ENCODE data around the gene VGLL4. TPM values are rescaled to one million over a fixed set of nuclear protein-coding genes. Genes with fewer than 3 reads are reported as not detected.
"Not testable (repeated sequence)": the region's sequence is repeated elsewhere in the genome, so short reads cannot be mapped to it uniquely, and the experiment has no call there.

The VGLL4 gene
- total RNA-seq, 1 donor from 2014 or later: 94.2 TPM

DNA sequence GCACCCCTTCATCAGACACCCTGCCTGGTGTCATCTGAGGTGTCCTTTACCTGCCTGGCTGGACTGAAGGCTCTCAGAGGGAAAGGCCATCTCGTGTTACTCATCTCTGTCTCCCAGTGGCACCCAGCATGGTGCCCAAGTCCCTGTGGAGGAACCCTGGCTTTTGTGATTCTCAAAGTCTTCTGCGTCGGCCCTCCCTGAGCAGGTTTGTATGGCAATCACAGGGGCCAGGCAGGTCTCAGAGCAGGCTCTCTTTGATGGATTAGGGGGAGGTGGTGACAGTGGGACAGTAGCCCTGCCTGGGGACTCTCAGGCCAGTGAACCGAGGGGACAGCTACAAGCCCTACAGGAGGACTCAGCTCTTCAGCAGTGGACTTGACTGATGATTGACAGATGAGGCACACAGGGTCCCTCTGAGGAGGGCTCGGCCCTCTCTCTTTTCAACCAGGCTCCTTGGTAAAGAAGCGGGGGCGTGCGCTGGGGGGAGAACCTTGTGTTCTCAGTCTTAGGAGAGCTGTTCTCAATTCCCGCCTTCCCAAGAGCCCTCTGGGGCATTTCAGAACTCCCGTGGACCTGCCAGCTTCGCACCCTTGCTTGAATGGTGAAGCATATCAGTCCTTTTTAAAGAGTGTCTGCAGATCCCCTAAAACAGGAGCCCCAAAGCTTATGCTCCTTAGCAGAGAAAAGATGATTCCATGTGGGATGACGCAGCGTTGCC is 108.3 kb downstream of the VGLL4 start:
- no peak for DNase-seq (ENCODE audit: low spot score)

DNA sequence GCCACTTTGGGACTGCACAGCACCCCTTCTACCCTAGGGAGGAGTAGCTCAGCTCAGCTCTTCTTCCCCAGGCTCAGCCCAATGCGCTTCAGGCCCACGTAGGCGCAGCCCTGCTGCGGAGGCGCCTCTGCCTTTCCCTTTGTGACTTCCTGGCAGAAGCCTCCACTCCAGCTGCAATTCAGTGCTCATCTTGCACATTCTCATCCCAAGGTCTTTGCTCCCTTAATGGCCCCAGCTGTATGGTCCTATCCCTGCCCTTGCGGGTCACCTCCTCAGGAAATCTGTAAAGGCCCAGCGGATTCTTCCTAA is 109.0 kb downstream of the VGLL4 start:
- DNase-seq (ENCODE audit: low spot score): no peak

DNA sequence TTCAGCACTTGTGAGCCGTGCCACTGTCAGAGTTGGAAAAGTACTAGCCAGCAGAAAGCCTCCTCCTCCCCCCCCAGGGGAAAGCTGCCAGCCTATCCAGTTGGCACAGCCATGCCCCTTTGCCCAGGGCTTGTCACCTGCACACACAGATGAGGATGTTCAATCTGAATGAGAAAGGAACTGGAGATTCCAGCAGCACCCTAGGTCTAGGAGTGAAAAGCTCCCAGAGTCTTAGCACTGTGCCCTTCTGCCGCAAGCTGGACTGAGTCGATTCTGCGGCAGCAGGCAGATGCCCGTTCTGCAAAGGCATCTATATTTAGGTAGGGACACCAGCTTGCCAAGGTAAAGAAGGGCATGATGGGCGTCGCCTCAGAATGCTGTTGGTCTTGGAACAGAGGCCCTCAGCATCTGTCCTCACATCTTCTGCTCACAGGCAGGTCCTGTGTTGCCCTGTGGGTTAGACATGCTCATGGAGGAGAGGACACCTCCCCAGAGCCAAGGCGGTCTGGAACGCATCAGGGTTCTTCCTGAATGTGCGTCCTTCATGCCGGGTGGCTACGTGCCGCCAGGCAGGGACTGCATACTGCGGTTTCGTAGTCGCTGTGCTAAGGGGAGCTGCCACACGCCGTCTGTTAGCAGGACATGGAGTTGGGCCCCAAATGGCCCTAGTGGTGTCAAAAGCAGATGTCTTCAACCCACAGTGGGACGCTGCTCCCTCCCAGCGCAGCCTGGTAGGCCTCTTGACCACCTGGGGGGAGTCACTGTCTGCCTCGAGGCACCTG is 109.5 kb downstream of the VGLL4 start:
- no peak for DNase-seq (ENCODE audit: low spot score)

DNA sequence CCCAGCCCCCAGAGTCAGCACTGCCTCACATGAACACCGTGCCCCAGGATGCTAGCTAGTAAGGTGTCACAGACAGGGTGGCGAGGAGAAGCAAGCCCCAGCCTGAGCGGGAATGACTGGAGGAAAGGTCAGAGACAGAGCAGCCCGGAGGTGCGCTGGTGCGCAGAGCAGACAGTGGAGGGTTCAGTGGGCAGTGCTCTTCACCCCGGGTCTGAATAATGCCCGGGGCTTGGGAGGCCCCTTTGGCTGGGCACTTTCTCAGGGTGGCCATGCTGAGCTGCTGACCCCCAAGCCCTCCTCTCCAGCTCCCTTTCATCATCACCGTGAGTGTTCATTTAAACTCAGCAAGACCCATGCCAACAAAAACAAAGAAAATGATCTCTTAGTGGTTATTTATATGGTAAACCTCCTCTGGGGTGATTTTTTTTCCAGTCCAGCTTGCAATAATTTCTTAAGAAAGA is 110.8 kb downstream of the VGLL4 start:
- no peak for DNase-seq (ENCODE audit: low spot score)

DNA sequence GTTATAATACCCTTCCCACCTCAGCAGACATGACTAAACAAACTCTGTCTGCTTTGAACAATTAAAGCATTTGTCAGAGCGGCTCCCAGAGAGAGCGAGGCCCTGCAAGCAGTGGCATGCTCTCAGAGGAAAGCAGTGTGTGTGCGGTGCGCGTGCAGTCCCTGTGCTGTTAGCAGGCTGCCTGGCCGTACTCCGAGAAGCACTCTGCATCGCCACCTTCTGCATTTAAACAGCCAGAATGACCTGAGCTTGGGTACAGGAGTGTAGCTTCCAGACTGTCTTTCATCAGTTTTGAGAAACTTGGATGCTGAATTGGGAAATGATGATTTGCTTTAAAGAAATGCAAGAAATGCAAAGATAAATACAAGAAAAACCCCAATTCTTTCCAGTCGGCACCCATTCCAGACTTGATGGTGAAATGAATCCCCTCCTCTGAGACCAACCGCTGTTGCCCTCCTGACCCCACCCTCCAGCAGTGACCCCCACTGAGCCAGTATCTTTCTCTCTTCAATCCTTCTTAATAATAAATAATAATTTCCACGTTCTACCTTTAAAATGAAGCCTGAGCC is 113.5 kb downstream of the VGLL4 start:
- DNase-seq (ENCODE audit: low spot score): no peak

DNA sequence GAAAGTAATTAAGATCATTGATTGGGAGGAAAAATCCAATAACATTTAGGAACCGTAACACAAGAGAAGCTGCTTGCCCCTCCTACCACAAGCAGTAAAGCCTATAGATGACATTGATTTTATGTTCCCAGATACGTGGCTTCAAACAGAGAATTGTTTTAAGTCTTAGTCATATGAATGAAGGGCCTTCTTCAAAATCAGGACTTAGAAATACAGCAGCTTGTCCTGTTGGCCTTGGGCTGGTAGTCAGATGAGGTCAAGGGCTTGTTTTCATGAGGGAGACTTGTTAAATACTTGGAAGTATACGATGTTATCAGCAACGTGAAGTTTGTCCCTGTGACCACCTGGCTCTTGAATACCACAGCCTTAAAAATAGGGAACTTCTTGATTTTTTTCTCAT is 114.4 kb downstream of the VGLL4 start:
- no peak for DNase-seq (ENCODE audit: low spot score)

DNA sequence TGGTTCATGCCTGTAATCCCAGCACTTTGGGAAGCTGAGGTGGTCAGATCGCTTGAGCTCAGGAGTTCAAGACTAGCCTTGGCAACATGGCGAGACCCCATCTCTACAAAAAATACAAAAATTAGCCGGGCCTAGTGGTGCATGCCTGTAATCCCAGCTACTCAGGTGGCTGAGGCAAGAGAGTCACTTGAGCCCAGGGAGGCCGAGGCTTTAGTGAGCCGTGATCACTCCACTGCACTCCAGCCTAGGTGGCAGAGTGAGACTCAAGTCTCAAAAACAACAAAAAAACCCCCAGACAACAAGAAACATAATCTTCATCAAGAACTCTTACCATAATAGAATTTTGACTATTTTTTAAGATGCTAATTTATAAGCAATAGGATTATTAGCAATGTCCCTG is 117.6 kb downstream of the VGLL4 start:
- DNase-seq (ENCODE audit: low spot score): not testable (repeated sequence)

DNA sequence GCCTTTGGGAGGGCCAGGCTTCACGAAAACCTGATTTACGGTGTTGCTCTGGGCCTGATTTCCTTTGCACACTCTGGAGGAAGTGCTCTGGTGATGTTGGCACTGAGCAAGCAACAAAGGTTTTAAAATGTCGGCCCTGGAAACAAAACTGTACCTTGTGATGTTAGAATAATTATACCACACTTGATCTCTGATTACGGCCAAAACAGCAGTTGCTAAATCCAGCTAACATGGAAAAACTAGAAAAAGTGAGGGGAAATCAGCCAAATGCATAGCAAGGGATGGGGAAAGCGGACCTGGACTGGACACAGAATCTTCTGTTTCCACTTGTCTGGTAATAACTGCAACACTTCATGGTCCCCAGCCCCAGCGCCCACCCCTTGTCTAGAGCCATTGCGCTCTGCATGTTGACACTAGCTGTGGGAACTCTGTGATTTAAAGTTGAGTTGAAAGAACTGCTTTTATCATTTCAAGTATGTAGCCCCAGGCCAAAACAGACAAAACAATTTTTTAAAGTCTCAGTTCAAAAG is 120.1 kb downstream of the VGLL4 start:
- DNase-seq (ENCODE audit: low spot score): no peak

DNA sequence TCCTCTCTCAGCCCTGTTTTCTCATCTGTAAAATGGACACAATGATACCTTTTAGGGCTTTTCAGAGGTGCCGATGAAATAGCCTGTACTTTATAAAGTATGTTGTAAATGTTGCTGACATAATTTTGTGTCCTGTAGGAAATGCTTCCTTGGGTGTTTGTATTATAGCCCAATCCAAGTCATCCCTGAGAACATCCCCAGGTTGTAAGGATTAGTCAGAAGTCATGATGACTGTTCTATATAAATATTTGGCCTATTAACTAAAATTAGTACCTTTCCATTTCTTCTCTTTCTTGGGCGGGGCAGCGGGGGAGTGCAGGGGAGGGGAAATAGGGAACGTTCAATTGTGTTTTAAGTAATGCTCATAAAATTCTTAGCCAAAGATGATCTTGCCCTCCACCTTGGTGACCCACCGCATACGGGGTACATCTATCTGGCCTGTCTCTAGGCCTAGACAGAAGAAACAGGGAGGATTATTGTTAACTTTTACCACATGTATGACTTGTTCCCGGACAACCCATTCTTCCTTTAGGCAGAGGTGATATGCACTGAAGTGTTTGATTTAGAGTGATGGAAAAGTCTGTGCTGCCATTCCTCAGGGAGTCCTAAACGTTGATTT is 120.7 kb downstream of the VGLL4 start:
- no peak for DNase-seq (ENCODE audit: low spot score)

DNA sequence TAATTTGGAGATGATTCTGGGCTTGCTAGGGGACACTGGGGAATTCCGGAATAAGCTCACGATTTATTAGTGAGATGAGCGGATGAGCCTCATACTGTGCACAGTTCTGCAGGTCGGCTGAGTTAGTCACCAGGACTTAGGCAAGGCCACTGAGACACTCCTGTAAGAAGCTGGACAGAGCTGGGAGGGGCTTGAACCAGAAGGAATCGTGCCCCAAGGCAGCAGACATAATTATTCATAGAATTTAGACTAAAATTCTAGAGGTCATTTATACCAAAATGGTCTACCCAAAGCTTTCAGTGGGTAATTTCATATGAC is 121.4 kb downstream of the VGLL4 start:
- DNase-seq (ENCODE audit: low spot score): no peak

DNA sequence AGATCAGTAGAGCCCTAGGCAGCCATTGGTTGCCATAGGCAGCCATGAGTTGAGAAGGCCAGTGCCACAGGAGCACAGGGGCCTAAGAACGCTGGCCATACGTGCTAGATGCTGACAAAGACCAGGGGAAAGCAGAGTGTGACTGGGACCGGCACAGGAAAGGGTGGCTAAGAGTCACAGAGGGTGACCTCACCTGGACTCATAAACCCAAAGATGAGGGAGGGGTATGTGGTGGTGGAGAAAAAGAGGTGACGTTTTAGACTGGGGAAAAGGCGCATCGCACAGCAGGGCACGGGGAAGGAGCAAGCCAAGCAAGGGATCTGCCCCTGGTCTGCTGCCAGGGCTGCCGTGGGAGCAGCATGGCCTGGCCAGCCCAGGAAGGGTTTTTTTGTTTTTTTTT is 122.5 kb downstream of the VGLL4 start:
- DNase-seq (ENCODE audit: low spot score): no peak

DNA sequence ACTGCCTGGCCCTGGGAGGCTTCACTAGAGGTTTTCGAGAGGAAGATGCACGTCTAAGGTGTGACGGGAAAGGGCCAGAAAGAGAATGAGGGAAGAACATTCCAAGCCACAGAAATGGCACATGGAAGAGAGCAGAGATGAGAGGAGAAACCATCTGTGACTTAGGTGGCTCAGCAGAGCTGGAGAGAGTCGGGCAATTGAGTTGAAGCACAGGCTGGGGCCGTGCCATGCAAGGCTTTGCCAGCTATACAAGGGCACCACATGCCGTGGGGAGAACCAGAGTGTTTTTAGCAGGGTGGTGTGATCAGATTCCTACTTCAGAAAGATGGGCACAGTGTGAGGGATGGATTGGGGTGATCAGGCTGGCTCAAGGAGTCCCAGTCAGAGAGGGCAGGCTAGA is 126.1 kb downstream of the VGLL4 start:
- DNase-seq (ENCODE audit: low spot score): no peak

DNA sequence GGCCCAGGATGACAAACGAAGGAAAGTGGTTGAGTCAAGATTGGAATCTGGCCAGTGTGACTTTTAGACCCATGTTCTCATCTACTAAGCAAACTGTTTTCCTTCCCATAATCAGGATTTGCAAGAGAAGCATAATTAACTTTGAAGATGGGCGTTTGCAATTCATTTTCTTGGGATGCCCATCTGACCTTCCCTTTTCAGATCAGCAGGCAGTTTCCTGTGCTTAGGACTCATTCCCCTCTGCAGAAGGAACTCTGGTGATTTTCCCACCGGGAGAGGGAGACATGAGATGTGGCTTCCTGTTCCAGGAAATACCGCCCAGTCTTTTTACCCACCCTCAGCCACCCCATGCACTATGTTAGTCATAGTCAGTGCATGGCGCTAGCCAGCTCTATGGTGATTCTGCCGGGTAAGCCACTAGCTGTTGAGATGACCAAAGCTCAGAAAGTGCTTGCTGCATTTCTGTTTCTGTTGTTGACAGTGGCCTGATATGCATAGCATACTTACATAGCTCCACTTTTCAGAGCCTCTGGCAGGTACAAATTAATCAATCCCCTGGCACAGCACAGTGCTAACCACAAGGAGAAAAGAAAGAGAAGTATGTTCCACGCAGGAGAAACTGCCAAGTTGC is 129.4 kb downstream of the VGLL4 start:
- DNase-seq (ENCODE audit: low spot score): peak; percentile 34

DNA sequence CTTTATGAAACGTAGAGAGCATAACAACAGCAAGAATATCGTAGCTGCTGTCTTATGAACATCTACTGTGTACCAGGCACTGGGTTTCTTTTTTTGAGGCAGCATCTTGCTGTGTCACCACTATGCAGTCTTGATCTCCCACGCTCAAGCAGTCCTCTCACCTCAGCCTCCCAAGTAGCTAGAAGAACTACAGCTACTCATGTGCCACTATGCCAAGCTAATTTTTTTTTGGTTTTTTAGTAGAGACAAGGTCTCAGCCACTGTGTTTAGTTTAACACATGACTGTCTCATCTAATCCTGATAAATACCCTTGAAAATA is 129.9 kb downstream of the VGLL4 start:
- DNase-seq (ENCODE audit: low spot score): no peak

DNA sequence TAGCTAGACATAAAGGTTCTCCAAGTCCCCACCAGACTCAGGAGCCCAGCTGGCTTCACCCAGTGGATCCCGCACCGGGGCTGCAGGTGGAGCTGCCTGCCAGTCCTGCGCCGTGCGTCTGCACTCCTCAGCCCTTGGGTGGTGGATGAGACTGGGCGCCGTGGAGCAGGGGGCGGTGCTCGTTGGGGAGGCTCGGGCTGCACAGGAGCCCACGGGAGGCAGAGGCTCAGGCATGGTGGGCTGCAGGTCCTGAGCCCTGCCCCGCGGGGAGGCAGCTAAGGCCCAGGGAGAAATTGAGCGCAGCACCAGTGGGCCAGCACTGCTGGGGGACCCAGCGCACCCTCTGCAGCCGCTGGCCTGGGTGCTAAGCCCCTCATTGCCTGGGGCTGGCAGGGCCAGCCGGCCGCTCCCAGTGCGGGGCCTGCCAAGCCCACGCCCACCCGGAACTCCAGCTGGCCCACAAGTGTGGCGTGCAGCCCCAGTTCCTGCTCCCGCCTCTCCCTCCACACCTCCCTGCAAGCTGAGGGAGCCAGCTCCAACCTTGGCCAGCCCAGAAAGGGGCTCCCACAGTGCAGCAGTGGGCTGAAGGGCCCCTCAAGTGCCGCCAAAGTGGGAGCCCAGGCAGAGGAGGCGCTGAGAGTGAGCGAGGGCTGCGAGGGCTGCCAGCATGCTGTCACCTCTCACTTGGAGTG is 130.4 kb downstream of the VGLL4 start:
- not testable (repeated sequence) for DNase-seq (ENCODE audit: low spot score)

DNA sequence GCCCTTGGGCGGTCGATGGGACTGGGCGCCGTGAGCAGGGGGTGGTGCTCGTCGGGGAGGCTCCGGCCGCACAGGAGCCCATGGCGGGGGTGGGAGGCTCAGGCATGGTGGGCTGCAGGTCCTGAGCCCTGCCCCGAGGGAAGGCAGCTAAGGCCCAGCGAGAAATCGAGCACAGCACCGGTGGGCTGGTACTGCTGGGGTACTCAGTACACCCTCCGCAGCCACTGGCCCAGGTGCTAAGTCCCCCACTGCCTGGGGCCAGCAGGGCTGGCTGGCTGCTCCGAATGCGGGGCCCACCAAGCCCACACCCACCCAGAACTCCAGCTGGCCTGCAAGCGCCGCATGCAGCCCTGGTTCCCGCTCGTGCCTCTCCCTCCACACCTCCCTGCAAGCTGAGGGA is 132.1 kb downstream of the VGLL4 start:
- not testable (repeated sequence) for DNase-seq (ENCODE audit: low spot score)

DNA sequence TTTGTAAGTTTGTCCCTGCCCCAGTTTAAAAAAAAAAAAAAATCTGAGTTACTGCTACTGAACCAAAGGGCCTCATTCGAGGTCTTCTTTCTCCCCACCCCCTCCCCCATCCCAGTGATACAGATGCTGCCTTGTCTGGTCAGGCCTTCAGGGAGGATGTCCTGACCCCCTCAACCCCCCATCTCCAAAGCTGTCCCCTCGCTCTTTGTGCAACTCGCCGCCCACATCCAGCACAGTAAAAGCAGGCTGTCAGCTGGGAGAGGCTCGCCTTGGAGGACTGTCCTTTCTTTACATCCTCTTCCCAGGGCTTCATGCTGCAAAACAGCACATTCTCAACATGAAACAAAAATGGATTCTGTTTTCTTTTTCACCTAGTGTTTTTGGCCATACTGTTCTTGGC is 133.4 kb downstream of the VGLL4 start:
- DNase-seq (ENCODE audit: low spot score): no peak

DNA sequence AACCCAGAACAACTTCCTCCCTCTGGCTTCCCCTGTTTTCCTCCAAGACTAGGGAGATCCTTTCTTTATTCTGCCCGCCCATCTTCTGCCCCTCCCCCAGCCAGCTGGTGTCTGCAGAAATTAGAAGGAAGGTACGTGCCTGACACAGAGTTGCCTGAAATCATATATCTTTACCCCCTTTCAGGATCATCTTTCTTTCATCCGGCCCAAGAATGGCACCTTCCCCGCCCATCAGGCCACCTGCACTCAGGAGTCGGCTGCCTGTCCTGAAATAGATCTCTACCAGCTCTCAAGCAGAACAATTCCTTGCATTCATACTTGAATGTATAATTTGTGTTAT is 133.7 kb downstream of the VGLL4 start:
- DNase-seq (ENCODE audit: low spot score): no peak

DNA sequence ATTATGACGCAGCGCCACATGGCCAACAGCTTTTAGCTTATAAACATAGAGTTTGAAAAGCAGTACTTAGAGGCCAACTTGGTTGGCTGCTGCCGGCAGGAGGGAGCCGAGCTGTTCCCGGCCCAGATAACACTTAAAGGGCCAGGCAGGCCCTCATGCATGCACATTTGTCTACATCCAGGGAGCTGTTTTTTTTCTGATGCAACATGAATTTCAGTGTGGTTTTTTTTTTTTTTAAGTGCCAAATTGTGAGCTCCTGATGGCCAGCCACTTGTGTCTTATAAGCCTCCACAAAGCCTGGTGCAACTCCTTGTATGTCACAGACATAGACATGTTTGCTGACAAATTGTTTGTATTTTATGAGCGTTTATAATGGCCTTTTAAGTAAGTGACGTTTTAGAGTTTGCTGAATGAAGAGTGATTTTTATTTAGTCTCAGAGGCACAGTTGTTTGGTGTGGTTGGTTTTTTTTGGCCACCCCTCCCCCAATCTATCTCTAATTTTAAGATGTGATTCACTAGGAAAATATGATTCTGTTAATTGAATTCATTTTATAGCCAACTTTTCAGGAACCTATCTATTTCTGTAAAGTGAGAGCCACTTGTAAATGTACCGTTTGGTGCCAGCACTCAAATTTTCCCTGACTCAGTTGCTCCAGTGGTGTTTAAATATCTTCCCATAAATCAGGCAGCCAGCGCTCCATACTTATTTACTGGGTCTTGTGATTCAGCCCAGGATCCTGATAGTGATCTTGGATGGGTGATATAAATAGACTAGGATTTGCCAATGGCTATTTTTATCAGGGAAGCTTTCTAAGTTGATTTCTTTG is 134.3 kb downstream of the VGLL4 start:
- peak; percentile 77 for DNase-seq (ENCODE audit: low spot score)

DNA sequence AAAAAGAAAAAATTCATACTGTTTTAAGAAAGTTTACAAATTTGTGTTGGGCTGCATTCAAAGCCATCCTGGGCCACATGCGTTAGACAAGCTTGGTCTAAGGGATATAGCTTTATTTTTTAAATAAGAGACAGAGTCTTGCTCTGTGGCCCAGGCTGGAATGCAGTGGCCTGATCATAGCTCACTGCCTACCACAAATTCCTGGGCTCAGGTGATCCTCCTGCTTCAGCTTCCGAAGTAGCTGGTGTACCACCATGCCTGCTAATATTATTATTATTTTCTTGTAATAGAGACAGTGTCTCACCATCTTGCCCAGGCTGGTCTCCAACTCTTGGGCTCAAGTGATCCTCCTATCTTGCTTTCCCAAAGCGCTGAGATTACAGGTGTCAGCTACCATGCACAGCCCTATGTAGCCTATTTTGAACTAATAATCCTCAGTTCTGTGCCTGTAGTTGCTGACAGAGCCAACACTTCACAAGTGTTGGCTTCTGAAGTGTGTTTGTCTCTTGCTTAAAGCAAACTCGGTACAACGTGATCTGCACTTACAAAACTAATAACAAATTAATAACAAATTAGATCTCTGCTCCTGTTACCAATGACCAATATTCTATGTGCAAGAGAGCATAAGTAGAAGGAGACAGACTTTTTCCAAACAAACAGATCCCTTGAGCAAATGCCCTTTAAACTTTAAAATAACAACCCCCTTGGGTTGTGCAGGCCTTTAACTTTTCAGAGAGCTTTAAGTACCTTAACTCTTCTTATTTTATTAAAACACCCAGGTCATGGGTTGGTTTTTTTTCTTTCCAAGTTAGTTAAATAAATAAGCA is 135.2 kb downstream of the VGLL4 start:
- no peak for DNase-seq (ENCODE audit: low spot score)

Data from mucosa of gallbladder (tissue), 1 donor.